ENCODE data around the gene SCO1. TPM values are rescaled to one million over a fixed set of nuclear protein-coding genes. Genes with fewer than 3 reads are reported as not detected.

The SCO1 gene
- total and polyA plus RNA-seq, 2 donors (not counting 1 experiment from before 2014, with no cell fraction given): 5.9 to 28.6 TPM

- ChIA-PET CTCF (interaction anchor here (1.2 to 1.8 kb wide), 2 partner anchors 27 to 171 kb away, joined by 4 to 6 read pairs; no protein-coding TSS in a partner anchor), POLR2A (no interaction called here)
- no peak overlapping the region for H2AFZ ChIP-seq (ENCODE audit: insufficient read depth, low read depth, low read length, poor library complexity, severe bottlenecking)
- no peaks in the 10 kb centered on the region for H4K20me1 ChIP-seq (ENCODE audit: control insufficient read depth, insufficient read depth, low read length, poor library complexity, severe bottlenecking)
- intact Hi-C loops (cut with micrococcal nuclease): no loop called here
- H3K79me2 ChIP-seq (ENCODE audit: control insufficient read depth, insufficient read depth, low read length): no peaks in the 10 kb centered on the region
- no peak overlapping the region for H3K4me3 ChIP-seq (ENCODE audit: control extremely low read depth in 1 of 5, extremely low read depth in 1 of 5, insufficient read depth in 1 of 5, low read depth in 2 of 5, low read length in 4 of 5)
- H3K27ac ChIP-seq (ENCODE audit: low read length in 2 of 2): no peak overlapping the region
- Mint-ChIP-seq H3K27me3 (no peaks in the 10 kb centered on the region), H3K27ac (no peak overlapping the region), H3K4me1 (no peaks in the 10 kb centered on the region), H3K4me3 (no peak overlapping the region), H3K9me3 (ENCODE audit: insufficient read depth) (no peaks in the 10 kb centered on the region)
- no peak overlapping the region for H3K9ac ChIP-seq (ENCODE audit: low read length)
- no peak overlapping the region for H3K4me2 ChIP-seq (replicated peaks; ENCODE audit: low read depth, low read length, poor library complexity, severe bottlenecking)
- no peaks in the 10 kb centered on the region for H3K27me3 ChIP-seq (replicated peaks in 1 of 4; ENCODE audit: control extremely low read depth in 1 of 4, control insufficient read depth in 3 of 4, insufficient read depth in 4 of 4, low read length in 3 of 4)
- 100% methylated on average over 12 of the region's 12 CpGs for WGBS (ENCODE audit: insufficient coverage)
- no peak for DNase-seq
- TF ChIP-seq EZH2 (IDR thresholded peaks at IDR 0.05; ENCODE audit: borderline replicate concordance, insufficient read depth, low read depth, low read length, poor library complexity, severe bottlenecking) (no peak), CTCF (IDR thresholded peaks at IDR 0.05) (no peak)
- no peaks in the 10 kb centered on the region for H3K9me3 ChIP-seq (ENCODE audit: control extremely low read depth in 1 of 3, control insufficient read depth in 2 of 3, insufficient read depth in 1 of 3, low read length in 2 of 3)
- peaks cover 3 to 20% of the 10 kb centered on the region in 2 experiments for H3K36me3 ChIP-seq (replicated peaks in 1 of 2; ENCODE audit: control extremely low read depth in 1 of 2, control insufficient read depth in 1 of 2, extremely low read depth in 1 of 2, insufficient read depth in 2 of 2, low read length in 1 of 2)
- no peaks in the 10 kb centered on the region for H3K4me1 ChIP-seq (ENCODE audit: control insufficient read depth in 2 of 2, insufficient read depth in 2 of 2, low read length in 2 of 2)
- ATAC-seq (ENCODE audit: low read depth): no peak
These were observed 24.0 kb downstream of the SCO1 start for GRCh38 chr17:10673312-10673711.

GRCh38 chr17:10668775-10669174 lies 28.6 kb downstream of the SCO1 start:
- Mint-ChIP-seq H3K27me3 (no peaks in the 10 kb centered on the region), H3K4me1 (no peaks in the 10 kb centered on the region), H3K27ac (no peak overlapping the region), H3K4me3 (no peak overlapping the region), H3K9me3 (ENCODE audit: insufficient read depth) (no peaks in the 10 kb centered on the region)
- Histone ChIP-seq H3K27me3 (replicated peaks in 1 of 4; ENCODE audit: control extremely low read depth in 1 of 4, control insufficient read depth in 3 of 4, insufficient read depth in 4 of 4, low read length in 3 of 4) (no peaks in the 10 kb centered on the region), H3K9ac (ENCODE audit: low read length) (no peak overlapping the region), H3K9me3 (ENCODE audit: control extremely low read depth in 1 of 3, control insufficient read depth in 2 of 3, insufficient read depth in 1 of 3, low read length in 2 of 3) (no peaks in the 10 kb centered on the region), H2AFZ (ENCODE audit: insufficient read depth, low read depth, low read length, poor library complexity, severe bottlenecking) (no peak overlapping the region), H3K4me1 (ENCODE audit: control insufficient read depth in 2 of 2, insufficient read depth in 2 of 2, low read length in 2 of 2) (no peaks in the 10 kb centered on the region), H3K4me2 (replicated peaks; ENCODE audit: low read depth, low read length, poor library complexity, severe bottlenecking) (no peak overlapping the region), H4K20me1 (ENCODE audit: control insufficient read depth, insufficient read depth, low read length, poor library complexity, severe bottlenecking) (no peaks in the 10 kb centered on the region), H3K4me3 (ENCODE audit: control extremely low read depth in 1 of 5, extremely low read depth in 1 of 5, insufficient read depth in 1 of 5, low read depth in 2 of 5, low read length in 4 of 5) (no peak overlapping the region), H3K27ac (ENCODE audit: low read length in 2 of 2) (no peak overlapping the region), H3K36me3 (replicated peaks in 1 of 2; ENCODE audit: control extremely low read depth in 1 of 2, control insufficient read depth in 1 of 2, extremely low read depth in 1 of 2, insufficient read depth in 2 of 2, low read length in 1 of 2) (no peaks in the 10 kb centered on the region), H3K79me2 (ENCODE audit: control insufficient read depth, insufficient read depth, low read length) (no peaks in the 10 kb centered on the region)
- intact Hi-C loops (cut with micrococcal nuclease): no loop called here
- ATAC-seq (ENCODE audit: low read depth) (no peak), DNase-seq (no peak)
- CTCF ChIA-PET: no interaction called here
- POLR2A ChIA-PET: no interaction called here
- no peak for TF ChIP-seq EZH2 (IDR thresholded peaks at IDR 0.05; ENCODE audit: borderline replicate concordance, insufficient read depth, low read depth, low read length, poor library complexity, severe bottlenecking)
- TF ChIP-seq CTCF (IDR thresholded peaks at IDR 0.05): no peak
- WGBS (ENCODE audit: insufficient coverage): 100% methylated on average over 1 of the region's 1 CpG

Data from B cell (primary cell).